ENCODE measurements around the gene YIF1B.

YIF1B gene

DNA sequence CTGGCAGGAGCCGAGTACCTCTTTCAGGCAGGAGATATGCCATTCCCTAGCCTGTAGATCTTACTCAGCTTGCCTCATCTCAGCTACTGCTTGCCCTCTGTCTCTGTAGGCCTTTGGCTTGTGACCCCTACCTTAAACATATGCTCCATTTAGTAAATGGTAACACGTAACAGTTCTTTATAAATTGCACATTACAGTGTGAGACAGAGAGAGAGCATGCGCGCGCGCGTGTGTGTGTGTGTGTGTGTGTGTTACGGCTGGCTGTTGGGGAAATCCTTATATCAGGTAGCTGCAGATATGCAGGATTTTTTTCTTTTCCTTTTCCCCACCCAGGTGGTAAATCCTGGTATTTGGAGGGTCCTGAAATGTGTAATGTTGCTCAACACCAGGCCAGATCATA, 47.2 kb downstream of the YIF1B start:
- no peak for TF ChIP-seq CTCF (IDR thresholded peaks at IDR 0.05; ENCODE audit: insufficient read depth, low read length, missing control alignments)
- H3K4me3 ChIP-seq (ENCODE audit: low read depth, low read length): no peak overlapping the region
- no peak for DNase-seq (ENCODE audit: low read depth, low spot score)
- ChIA-PET POLR2A (interaction anchor here (0.5 kb wide), 1 partner anchor 57 kb away, joined by 3 read pairs; no protein-coding TSS in a partner anchor), CTCF (interaction anchor here (0.8 to 1.3 kb wide), 2 partner anchors 9 to 24 kb away, joined by 3 to 4 read pairs; no protein-coding TSS in a partner anchor)

DNA sequence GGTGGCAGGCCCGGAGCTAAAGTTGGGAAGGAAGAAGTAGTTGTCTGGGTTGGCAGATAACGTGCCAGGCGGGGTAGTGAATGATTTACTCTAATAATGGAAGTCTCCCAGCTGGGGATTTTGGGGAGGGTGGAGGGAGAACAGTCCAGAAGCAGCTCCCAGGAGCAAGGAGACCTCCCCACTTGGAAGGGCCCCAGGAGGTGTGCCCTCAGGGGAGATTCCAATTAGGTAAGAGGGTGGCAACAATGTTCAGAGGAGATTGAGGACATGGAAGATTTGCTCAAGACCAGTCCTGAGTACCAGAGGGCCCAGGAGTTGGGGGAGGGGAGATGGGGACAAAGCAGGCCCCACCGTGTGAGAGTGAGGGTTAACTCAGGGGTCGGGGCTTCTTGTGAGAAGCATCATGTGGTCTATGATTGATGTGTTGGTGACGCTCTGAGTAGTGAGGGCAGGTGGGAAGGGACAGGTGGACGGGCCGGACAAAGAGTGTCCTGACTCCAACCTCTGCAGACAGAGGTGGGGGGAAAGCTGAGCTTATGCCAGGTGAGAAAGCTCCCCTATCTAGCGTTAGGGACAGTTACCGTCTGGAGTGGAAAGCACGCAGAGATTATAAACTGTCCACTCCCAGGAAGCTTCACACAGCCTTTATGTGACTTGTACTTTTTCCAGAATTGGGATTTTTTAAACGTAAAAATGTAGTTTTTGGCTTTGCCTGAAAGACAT, 47.8 kb downstream of the YIF1B start:
- ChIA-PET CTCF (interaction anchor here (0.8 to 2.0 kb wide), 4 partner anchors 10 to 106 kb away, joined by 3 to 7 read pairs (median 4); partner anchors contain the start of gene PSMD8), POLR2A (no interaction called here)
- DNase-seq (ENCODE audit: low read depth, low spot score): no peak
- TF ChIP-seq CTCF (IDR thresholded peaks at IDR 0.05; ENCODE audit: insufficient read depth, low read length, missing control alignments): no peak
- H3K4me3 ChIP-seq (ENCODE audit: low read depth, low read length): no peak overlapping the region

DNA sequence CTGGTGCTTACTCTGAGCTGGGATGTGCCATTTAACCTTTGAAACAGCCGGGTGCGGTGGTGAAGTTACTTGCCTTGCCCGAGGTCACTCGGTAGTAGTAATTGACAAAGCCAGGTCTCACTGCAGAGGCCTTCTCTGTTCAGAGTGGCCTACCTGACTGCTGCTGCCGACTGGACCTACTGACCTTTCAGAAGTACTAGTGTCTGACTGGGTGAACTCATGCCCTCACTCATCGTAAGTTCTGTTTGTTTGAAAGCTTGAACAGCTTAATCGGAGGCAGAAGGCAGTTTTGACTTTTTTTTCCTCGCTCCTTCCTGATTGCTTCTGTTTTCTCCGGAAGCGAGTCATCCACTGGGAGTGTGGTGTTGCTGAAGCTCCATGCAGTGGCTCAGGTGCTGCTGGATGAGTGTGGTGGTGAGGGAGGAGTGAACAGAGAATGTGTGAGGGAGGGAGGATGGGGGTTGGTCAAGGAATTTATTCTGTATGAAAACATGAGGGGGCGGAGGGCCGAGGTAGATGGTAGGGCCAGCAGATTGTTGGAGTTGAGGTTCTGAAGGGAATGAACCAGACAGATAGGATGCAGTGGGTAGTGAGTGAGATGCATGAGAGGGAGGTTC, 48.7 kb downstream of the YIF1B start:
- H3K4me3 ChIP-seq (ENCODE audit: low read depth, low read length): no peak overlapping the region
- CTCF ChIA-PET: interaction anchor here (1.0 to 2.0 kb wide), 4 partner anchors 23 to 367 kb away, joined by 3 to 7 read pairs (median 6); partner anchors contain the start of gene PSMD8
- TF ChIP-seq CTCF (IDR thresholded peaks at IDR 0.05; ENCODE audit: insufficient read depth, low read length, missing control alignments): no peak
- DNase-seq (ENCODE audit: low read depth, low spot score): no peak
- POLR2A ChIA-PET: no interaction called here

DNA sequence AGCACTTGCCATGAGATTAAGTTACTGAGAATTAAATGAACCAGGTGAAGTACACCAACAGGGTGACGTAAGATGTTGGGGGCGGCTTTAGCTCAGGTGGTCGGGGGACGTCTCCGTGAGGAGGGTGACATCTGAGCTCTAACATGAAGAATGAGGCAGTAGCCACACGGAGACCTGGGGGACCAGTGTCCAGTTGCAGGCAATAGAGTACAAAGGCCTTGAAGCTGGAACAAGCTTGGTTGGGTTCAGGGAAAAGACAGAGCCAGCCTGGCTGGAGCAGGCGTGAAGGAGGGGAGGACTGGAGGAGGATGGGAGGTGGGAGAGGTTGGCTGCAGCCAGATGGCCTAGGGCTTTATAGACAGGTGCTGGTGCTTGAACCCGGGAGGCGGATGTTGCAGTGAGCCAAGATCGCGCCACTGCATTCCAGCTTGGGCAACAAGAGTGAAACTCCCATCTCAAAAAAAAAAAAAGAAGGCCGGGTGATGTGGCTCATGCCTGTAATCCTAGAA, 49.8 kb downstream of the YIF1B start:
- POLR2A ChIA-PET: interaction anchor here (1.1 kb wide), 1 partner anchor 10 kb away, joined by 4 read pairs; the partner anchor contains the start of gene PPP1R14A
- no peak for DNase-seq (ENCODE audit: low read depth, low spot score)
- no peak overlapping the region for H3K4me3 ChIP-seq (ENCODE audit: low read depth, low read length)

GRCh38 chr19:38265213-38265861, 50.4 kb downstream of the YIF1B start:
- H3K4me3 ChIP-seq (ENCODE audit: low read depth, low read length): no peak overlapping the region
- DNase-seq (ENCODE audit: low read depth, low spot score): no peak
- ChIA-PET CTCF (interaction anchor here (0.9 to 1.7 kb wide), 5 partner anchors 9 to 36 kb away, joined by 3 to 11 read pairs (median 3); no protein-coding TSS in a partner anchor), POLR2A (interaction anchor here (1.1 kb wide), 1 partner anchor 9 kb away, joined by 4 read pairs; the partner anchor contains the start of gene PPP1R14A)
- TF ChIP-seq CTCF (IDR thresholded peaks at IDR 0.05; ENCODE audit: insufficient read depth, low read length, missing control alignments): no peak

More for the DNA sequence above, 49.8 kb downstream of the YIF1B start:
- TF ChIP-seq CTCF (IDR thresholded peaks at IDR 0.05; ENCODE audit: insufficient read depth, low read length, missing control alignments): no peak
- CTCF ChIA-PET: interaction anchor here (0.9 to 2.0 kb wide), 6 partner anchors 9 to 36 kb away, joined by 3 to 11 read pairs (median 5); no protein-coding TSS in a partner anchor
